ENCODE data around the gene ZFY.

The ZFY gene

DNA sequence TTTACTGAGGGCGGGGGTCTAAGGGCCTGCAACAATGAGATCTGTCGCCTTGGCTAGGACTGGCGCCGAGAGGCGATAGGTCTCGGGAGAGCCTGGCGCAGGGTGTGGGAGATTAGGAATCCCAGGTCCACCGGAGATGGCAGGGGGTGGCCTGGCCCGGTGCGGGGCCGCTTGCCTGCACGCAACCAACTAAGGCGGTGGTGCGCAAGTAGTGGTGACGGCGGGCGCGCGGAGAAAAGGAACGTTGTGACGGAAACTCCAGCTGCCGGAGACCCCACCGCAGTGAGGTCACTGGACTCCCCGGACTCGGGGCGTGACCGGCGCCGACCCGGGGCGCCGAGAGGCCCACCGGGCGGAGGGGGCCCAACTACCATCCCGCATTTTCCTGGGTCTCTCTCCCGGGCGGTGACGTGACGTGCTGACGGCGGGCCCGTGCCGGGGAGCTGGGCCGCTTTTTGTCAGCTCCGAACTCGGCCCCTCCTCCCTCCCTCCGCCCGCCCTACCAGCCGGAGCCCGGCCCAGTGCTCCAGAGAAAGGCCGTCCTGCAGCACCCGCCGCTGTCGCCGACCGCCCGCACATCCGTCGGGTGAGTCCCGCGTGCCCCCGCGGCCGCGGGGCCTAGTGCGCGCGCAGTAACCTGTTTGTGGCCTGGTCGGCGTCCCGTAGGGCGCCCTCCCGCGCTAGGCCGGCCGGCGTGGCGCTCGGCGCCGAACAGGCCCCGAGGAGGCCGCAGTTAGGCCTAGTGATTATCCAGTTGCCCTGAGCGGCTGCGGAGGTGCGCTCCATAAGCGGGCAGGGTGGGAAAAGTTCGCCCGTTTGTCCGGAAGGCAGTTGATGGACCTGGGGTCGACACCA is at the start of gene ZFY:
TSS of gene ZFY (plus strand) at position 521 of the 855 bp plus-strand sequence. CDS start 18,556 bp downstream, outside the sequence.
- TF ChIP-seq, protein P1, sequence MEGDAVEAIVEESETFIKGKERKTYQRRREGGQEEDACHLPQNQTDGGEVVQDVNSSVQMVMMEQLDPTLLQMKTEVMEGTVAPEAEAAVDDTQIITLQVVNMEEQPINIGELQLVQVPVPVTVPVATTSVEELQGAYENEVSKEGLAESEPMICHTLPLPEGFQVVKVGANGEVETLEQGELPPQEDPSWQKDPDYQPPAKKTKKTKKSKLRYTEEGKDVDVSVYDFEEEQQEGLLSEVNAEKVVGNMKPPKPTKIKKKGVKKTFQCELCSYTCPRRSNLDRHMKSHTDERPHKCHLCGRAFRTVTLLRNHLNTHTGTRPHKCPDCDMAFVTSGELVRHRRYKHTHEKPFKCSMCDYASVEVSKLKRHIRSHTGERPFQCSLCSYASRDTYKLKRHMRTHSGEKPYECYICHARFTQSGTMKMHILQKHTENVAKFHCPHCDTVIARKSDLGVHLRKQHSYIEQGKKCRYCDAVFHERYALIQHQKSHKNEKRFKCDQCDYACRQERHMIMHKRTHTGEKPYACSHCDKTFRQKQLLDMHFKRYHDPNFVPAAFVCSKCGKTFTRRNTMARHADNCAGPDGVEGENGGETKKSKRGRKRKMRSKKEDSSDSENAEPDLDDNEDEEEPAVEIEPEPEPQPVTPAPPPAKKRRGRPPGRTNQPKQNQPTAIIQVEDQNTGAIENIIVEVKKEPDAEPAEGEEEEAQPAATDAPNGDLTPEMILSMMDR (IDR thresholded peaks at IDR 0.05; ENCODE audit: low read depth, low read length), result no peak
- DNase-seq (ENCODE audit: extremely low read depth, low read depth), result no peak

DNA sequence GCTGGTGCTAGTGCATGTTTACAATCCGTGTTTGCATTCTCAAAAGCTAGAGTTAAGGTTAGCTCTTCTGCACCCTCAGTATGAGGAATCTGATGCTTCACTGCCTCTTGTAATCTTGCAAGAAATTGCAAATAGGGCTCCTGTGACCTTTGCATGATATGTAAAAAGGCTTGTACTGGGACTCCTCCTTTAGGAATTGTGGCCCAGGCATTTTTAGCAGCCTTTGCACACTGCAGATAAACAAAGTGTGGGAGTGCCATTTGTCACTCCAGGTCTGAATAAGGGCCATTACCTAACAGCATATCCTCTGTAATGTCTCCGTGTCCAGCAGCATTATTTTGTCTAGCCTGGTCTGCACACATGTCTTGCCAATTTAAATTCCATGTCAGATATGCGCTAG is 49.3 kb upstream of the ZFY start:
- DNase-seq (ENCODE audit: extremely low read depth, low read depth), result no peak
- TF ChIP-seq, protein P1 (IDR thresholded peaks at IDR 0.05; ENCODE audit: low read depth, low read length), result no peak

DNA sequence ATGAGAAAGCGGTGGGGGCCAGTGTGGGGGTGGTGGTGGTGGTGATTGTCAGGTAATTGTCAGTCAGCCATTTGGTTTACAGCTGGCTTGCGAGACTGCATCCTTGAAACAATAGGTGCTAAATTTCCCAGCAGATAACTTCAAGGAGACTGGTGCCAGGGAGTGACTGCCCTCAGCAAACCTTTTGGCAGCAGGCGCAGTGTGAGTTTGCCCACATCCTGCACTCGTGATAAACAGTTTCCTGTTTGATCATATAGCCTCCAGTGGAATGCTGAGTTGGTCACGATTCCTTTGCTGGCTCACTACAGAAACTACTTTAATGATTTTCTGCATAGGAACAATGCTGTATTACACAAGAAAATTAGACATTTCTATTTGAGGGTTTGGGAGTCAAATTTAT is 47.8 kb upstream of the ZFY start:
- DNase-seq (ENCODE audit: extremely low read depth, low read depth), result no peak
- TF ChIP-seq, protein P1 (IDR thresholded peaks at IDR 0.05; ENCODE audit: low read depth, low read length), result no peak

GRCh38 chrY:2887955-2888354 is 47.2 kb upstream of the ZFY start:
- no peak for DNase-seq (ENCODE audit: extremely low read depth, low read depth)
- TF ChIP-seq, protein P1 (IDR thresholded peaks at IDR 0.05; ENCODE audit: low read depth, low read length), result no peak

GRCh38 chrY:2893471-2893870 is 41.7 kb upstream of the ZFY start:
- TF ChIP-seq, protein P1 (IDR thresholded peaks at IDR 0.05; ENCODE audit: low read depth, low read length), result no peak
- DNase-seq (ENCODE audit: extremely low read depth, low read depth), result no peak

- TF ChIP-seq, protein P1 (IDR thresholded peaks at IDR 0.05; ENCODE audit: low read depth, low read length), result no peak
- DNase-seq (ENCODE audit: extremely low read depth, low read depth), result no peak
Measured at GRCh38 chrY:2896050-2896449, 39.1 kb upstream of the ZFY start.

DNA sequence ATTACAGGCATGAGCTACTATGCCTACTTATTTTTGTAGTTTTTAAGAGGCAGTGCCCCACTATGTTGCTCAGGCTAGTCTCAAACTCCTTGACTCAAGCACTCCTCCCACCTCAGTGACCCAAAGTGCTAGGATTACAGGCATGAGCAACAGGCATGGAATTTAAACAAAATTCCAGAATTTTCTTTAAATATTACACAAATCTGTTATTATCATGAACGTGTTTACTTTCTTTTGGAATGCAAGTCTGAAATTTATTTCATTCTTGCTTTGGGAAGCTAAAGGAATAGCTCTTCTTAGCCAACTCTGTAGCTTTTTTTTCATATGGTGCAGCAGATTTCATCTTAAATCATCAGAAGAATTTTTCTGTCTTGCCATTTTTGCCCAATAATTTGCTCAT is 27.8 kb upstream of the ZFY start:
- no peak for DNase-seq (ENCODE audit: extremely low read depth, low read depth)

More for the DNA sequence above, 27.8 kb upstream of the ZFY start:
- TF ChIP-seq, protein P1 (IDR thresholded peaks at IDR 0.05; ENCODE audit: low read depth, low read length), result no peak

All from AG09319 (cell line).